HK-2 (cell line): ENCODE results near the gene CD300LB.
"Not testable (repeated sequence)": the region's sequence is repeated elsewhere in the genome, so short reads cannot be mapped to it uniquely, and the experiment has no call there.

Experiments used
- DNase-seq: peaks from one replicate; pipeline ENCODE4 v3.0.0-alpha.2; 2018; ENCODE audit not compliant: unreplicated experiment

The CD300LB gene

GRCh38 chr17:74531231-74531761 lies at the start of gene CD300LB:
CD300LB (minus strand) TSS chr17:74531475; CDS start chr17:74531350, 125 bp downstream.
- no peak for DNase-seq

GRCh38 chr17:74579900-74580299 lies 48.6 kb upstream of the CD300LB start:
- DNase-seq = no peak

- no peak for DNase-seq
These were observed 47.7 kb upstream of the CD300LB start for GRCh38 chr17:74578979-74579378.

GRCh38 chr17:74574489-74575142 lies 43.3 kb upstream of the CD300LB start:
- no peak for DNase-seq

- not testable (repeated sequence) for DNase-seq
These were observed 42.4 kb upstream of the CD300LB start for GRCh38 chr17:74573635-74574034.

- DNase-seq = no peak
These were observed 41.9 kb upstream of the CD300LB start for GRCh38 chr17:74573169-74573568.

- no peak for DNase-seq
These were observed 40.5 kb upstream of the CD300LB start for GRCh38 chr17:74571621-74572270.

GRCh38 chr17:74569020-74570003 lies 38.0 kb upstream of the CD300LB start:
- DNase-seq = peak; percentile 89

- DNase-seq = no peak
These were observed 37.0 kb upstream of the CD300LB start for GRCh38 chr17:74568106-74568873.

- no peak for DNase-seq
These were observed 36.1 kb upstream of the CD300LB start, which contains the start of gene CD300H for GRCh38 chr17:74567397-74567796. CD300H (minus strand) TSS chr17:74567509.

GRCh38 chr17:74566132-74566753 lies 35.0 kb upstream of the CD300LB start:
- DNase-seq = peak; percentile 27

GRCh38 chr17:74565126-74565525 lies 33.9 kb upstream of the CD300LB start:
- no peak for DNase-seq

GRCh38 chr17:74563358-74563757 lies 32.1 kb upstream of the CD300LB start:
- no peak for DNase-seq

GRCh38 chr17:74561586-74561985 lies 30.3 kb upstream of the CD300LB start:
- DNase-seq = no peak

GRCh38 chr17:74558882-74559519 lies 27.7 kb upstream of the CD300LB start:
- DNase-seq = no peak

GRCh38 chr17:74558402-74558801 lies 27.1 kb upstream of the CD300LB start:
- not testable (repeated sequence) for DNase-seq

GRCh38 chr17:74555427-74555940 lies 24.2 kb upstream of the CD300LB start:
- DNase-seq = no peak

- DNase-seq = no peak
These were observed 23.6 kb upstream of the CD300LB start for GRCh38 chr17:74554909-74555308.

GRCh38 chr17:74552037-74552436 lies 20.8 kb upstream of the CD300LB start:
- DNase-seq = no peak

- DNase-seq = no peak
These were observed 19.3 kb upstream of the CD300LB start for GRCh38 chr17:74550602-74551001.
